DMS79 (cell line): ENCODE measurements around the gene TRIM10.
A peak's percentile ranks its signal among the peaks of the same experiment; 100 is the strongest.
"Not testable (repeated sequence)": the region's sequence is repeated elsewhere in the genome, so short reads cannot be mapped to it uniquely, and the experiment has no call there.

ENCODE experiments used
- DNase-seq: peaks from one replicate; lab custom pipeline; 2025; lab: John Stamatoyannopoulos, UW

TRIM10 gene

GRCh38 chr6:30172681-30173080 is 11.7 kb upstream of the TRIM10 start:
- no peak for DNase-seq

- DNase-seq, result peak; percentile 29
These were observed 10.9 kb upstream of the TRIM10 start for GRCh38 chr6:30171677-30172471.

- no peak for DNase-seq
These were observed 8.9 kb upstream of the TRIM10 start for GRCh38 chr6:30169658-30170614.

- DNase-seq, result no peak
These were observed 7.7 kb upstream of the TRIM10 start for GRCh38 chr6:30168741-30169140.

- DNase-seq, result no peak
These were observed 6.1 kb upstream of the TRIM10 start for GRCh38 chr6:30167101-30167500.

GRCh38 chr6:30165238-30165637 is 4.2 kb upstream of the TRIM10 start:
- not testable (repeated sequence) for DNase-seq

- no peak for DNase-seq
These were observed 3.7 kb upstream of the TRIM10 start for GRCh38 chr6:30164714-30165113.

GRCh38 chr6:30163918-30164654 is 3.1 kb upstream of the TRIM10 start:
- DNase-seq, result no peak

- DNase-seq, result no peak
These were observed 2.3 kb upstream of the TRIM10 start, which contains the start of gene TRIM15 for GRCh38 chr6:30163090-30163917. TSS of gene TRIM15 (plus strand) at chr6:30163546. CDS start at chr6:30163685, 139 bp downstream.

GRCh38 chr6:30162265-30163089 is 1.5 kb upstream of the TRIM10 start:
- DNase-seq, result no peak

- DNase-seq, result no peak
These were observed 815 bp downstream of the TRIM10 start for GRCh38 chr6:30160008-30160784.

GRCh38 chr6:30158475-30159040 is 2.5 kb downstream of the TRIM10 start:
- no peak for DNase-seq

GRCh38 chr6:30157999-30158398 is 3.0 kb downstream of the TRIM10 start:
- no peak for DNase-seq

GRCh38 chr6:30157581-30157980 is 3.4 kb downstream of the TRIM10 start:
- no peak for DNase-seq

- no peak for DNase-seq
These were observed 4.2 kb downstream of the TRIM10 start for GRCh38 chr6:30156774-30157173.

GRCh38 chr6:30156262-30156599 is 4.8 kb downstream of the TRIM10 start:
- no peak for DNase-seq

GRCh38 chr6:30155520-30156261 is 5.3 kb downstream of the TRIM10 start:
- DNase-seq, result no peak

- peak; percentile 14 for DNase-seq
These were observed 6.1 kb downstream of the TRIM10 start for GRCh38 chr6:30154709-30155519.
